ENCODE data around the gene SSH2. TPM values are rescaled to one million over a fixed set of nuclear protein-coding genes. Genes with fewer than 3 reads are reported as not detected.

The SSH2 gene
- total RNA-seq, 2 experiments from 2014 or later: 62.9 to 65.8 TPM

DNA sequence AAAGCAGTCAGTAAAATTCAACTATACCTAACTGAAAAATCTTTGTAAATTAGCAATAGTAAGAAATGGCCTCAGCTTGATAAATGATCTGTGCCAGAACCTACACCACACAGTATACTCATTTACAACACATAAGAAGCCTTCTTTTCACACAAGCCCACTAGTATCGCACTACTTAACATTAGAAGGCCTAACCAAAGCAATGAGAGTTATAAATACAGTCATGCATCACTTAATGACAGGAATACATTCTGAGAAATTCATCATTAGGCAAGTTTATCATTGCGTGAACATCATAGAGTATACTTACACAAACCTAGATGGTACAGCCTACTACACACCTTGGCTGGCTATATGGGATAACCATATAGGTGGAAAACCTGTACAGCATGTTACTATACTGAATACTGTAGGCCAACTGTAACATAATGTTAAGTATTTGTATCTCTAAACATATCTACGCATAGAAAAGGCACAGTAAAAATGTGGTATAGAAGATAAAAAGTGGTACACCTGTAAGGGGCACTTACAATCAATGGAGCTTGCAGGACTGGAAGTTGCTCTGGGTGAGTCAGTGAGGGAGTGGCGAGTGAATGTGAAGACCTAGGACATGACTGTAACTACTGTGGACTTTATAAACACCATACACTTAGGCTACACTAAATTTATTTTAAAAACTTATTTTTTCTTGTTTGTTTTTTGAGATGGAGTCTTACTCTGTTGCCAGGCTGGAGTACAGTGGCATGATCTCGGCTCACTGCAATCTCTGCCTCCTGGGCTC, 180.8 kb downstream of the SSH2 start:
- no peak for DNase-seq
- Mint-ChIP-seq H3K27ac (no peak overlapping the region), H3K27me3 (no peaks in the 10 kb centered on the region), H3K4me3 (no peak overlapping the region), H3K36me3 (ENCODE audit: low read depth) (peaks cover 24% of the 10 kb centered on the region), H3K9me3 (no peaks in the 10 kb centered on the region), H3K4me1 (peaks cover 22% of the 10 kb centered on the region)
- CTCF ChIA-PET: no interaction called here
- POLR2A ChIA-PET: interaction anchor here (2.7 to 3.1 kb wide), 2 partner anchors 11 to 43 kb away, joined by 7 to 11 read pairs; no protein-coding TSS in a partner anchor

DNA sequence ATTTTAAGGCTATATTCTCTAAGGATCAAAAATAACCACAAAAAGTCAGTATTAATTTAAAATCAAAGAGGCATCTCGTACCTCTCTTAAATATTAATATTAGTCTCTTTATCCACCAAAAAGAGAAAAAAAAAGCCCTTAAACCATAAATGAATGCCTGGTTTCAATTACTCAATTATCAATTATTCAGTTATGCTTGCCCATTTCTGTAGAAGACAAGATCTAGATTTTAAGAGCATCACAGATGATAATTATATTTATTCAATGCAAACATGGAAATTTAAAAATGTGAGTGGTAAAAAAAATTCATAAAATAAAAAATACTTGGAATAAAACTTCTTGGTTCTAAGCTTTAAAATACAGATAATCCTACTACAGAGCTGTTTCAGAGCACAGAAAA, 181.6 kb downstream of the SSH2 start:
- DNase-seq: no peak
- Mint-ChIP-seq H3K4me3 (no peak overlapping the region), H3K9me3 (no peaks in the 10 kb centered on the region), H3K27me3 (no peaks in the 10 kb centered on the region), H3K4me1 (peaks cover 19% of the 10 kb centered on the region), H3K27ac (no peak overlapping the region), H3K36me3 (ENCODE audit: low read depth) (peaks cover 24% of the 10 kb centered on the region)
- CTCF ChIA-PET: interaction anchor here (1.5 kb wide), 1 partner anchor 131 kb away, joined by 5 read pairs; no protein-coding TSS in a partner anchor
- POLR2A ChIA-PET: interaction anchor here (1.3 to 2.6 kb wide), 2 partner anchors 8 to 13 kb away, joined by 3 to 10 read pairs; no protein-coding TSS in a partner anchor

DNA sequence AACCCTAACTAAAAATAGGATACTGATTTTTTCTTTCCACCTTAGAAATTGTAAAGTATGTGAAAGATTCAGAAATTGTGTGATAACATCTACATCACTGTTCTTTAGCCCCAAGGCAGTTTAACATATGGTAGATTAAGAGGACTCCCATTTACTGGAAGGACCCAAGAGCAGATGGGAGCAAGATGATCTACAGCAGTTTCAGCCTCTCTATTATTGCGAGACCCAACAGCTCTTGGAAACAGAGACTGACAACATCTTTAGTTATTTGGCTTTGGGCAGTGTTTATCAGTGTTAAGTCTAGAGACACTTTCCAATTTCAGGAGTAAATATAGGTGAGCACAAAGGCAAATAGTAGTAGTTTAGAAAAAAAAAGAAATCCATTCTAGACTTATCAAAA, 182.4 kb downstream of the SSH2 start:
- no peak for DNase-seq
- H3K27me3 Mint-ChIP-seq: no peaks in the 10 kb centered on the region
- no peak overlapping the region for H3K27ac Mint-ChIP-seq
- peaks cover 19% of the 10 kb centered on the region for H3K4me1 Mint-ChIP-seq
- no peak overlapping the region for H3K4me3 Mint-ChIP-seq
- ChIA-PET POLR2A (interaction anchor here (1.1 to 2.6 kb wide), 3 partner anchors 8 to 40 kb away, joined by 3 to 10 read pairs (median 3); no protein-coding TSS in a partner anchor), CTCF (interaction anchor here (1.5 to 2.5 kb wide), 2 partner anchors 32 to 130 kb away, joined by 5 to 12 read pairs; no protein-coding TSS in a partner anchor)
- H3K36me3 Mint-ChIP-seq (ENCODE audit: low read depth): peaks cover 18% of the 10 kb centered on the region
- no peaks in the 10 kb centered on the region for H3K9me3 Mint-ChIP-seq

DNA sequence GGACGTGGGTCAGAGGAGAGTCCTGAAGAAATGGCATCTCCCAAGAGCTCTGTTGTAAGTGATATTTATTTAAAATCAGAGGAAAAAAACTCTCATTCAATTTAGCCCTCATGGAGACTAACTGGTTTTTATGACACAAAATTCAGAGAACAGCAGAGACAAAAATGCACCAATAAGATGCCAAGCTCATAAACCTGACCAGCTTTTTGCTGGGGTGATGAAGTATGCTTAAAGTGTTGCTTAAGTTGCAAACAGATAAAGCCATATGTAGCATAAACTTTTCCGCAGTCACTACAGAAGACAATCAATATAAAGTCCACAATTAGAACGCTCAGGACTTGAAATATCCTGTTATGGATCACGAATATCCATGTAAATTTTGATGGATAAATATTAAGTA, 183.4 kb downstream of the SSH2 start:
- no peak overlapping the region for H3K4me3 Mint-ChIP-seq
- no peak for DNase-seq
- ChIA-PET POLR2A (interaction anchor here (0.8 to 2.6 kb wide), 3 partner anchors 8 to 14 kb away, joined by 3 to 10 read pairs (median 5); no protein-coding TSS in a partner anchor), CTCF (interaction anchor here (0.7 to 2.5 kb wide), 3 partner anchors 8 to 183 kb away, joined by 3 to 12 read pairs (median 3); no protein-coding TSS in a partner anchor)
- H3K36me3 Mint-ChIP-seq (ENCODE audit: low read depth): peaks cover 16% of the 10 kb centered on the region
- H3K9me3 Mint-ChIP-seq: no peaks in the 10 kb centered on the region
- no peaks in the 10 kb centered on the region for H3K27me3 Mint-ChIP-seq
- H3K4me1 Mint-ChIP-seq: peaks cover 19% of the 10 kb centered on the region
- H3K27ac Mint-ChIP-seq: no peak overlapping the region

DNA sequence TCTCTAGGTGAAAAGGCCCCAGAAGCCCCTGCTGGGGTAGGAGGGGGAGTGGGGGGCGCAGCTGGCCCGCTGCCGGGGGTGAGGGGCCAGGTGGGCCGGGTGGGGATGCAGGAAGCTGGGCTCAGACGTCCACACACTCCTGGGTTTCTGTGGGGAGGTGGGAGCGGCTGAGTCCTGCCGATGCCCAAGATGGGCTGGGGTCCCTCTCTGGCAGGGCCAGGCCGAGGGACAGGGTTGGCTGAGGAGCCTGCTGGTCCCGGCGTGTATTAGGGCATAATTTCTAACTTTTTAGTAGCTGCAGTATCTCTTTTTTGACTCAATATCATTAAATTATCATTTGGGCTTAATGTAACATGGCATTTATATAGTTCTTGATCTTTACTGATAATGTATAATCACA, 185.9 kb downstream of the SSH2 start:
- Mint-ChIP-seq H3K27me3 (no peaks in the 10 kb centered on the region), H3K4me1 (peaks cover 24% of the 10 kb centered on the region), H3K4me3 (no peak overlapping the region), H3K9me3 (no peaks in the 10 kb centered on the region), H3K36me3 (ENCODE audit: low read depth) (peaks cover 11% of the 10 kb centered on the region), H3K27ac (no peak overlapping the region)
- POLR2A ChIA-PET: interaction anchor here (1.0 to 1.2 kb wide), 2 partner anchors 11 to 17 kb away, joined by 3 to 4 read pairs; no protein-coding TSS in a partner anchor
- CTCF ChIA-PET: interaction anchor here (0.9 to 1.3 kb wide), 2 partner anchors 105 kb away, joined by 5 to 8 read pairs; no protein-coding TSS in a partner anchor
- no peak for DNase-seq

DNA sequence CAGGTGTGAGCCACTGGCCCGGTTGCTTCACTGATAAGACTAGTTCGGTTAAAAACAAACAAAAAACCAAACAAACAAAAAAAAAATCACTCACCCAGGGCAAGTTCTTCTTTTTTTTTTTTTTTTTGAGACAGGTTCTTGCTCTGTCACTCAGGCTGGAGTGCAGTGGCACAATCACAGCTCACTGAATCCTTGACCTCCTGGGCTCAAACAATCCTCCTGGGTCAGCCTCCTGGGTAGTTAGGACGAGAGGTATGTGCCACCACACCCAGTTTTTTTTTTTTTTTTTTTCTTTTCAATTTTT, 187.9 kb downstream of the SSH2 start:
- ChIA-PET CTCF (interaction anchor here (0.6 to 0.7 kb wide), 2 partner anchors 30 to 32 kb away, joined by 4 read pairs; no protein-coding TSS in a partner anchor), POLR2A (interaction anchor here (1.1 kb wide), 1 partner anchor 24 kb away, joined by 3 read pairs; no protein-coding TSS in a partner anchor)
- Mint-ChIP-seq H3K36me3 (ENCODE audit: low read depth) (peaks cover 3% of the 10 kb centered on the region), H3K4me1 (peaks cover 15% of the 10 kb centered on the region), H3K27me3 (no peaks in the 10 kb centered on the region), H3K9me3 (no peaks in the 10 kb centered on the region), H3K4me3 (no peak overlapping the region), H3K27ac (no peak overlapping the region)
- no peak for DNase-seq

DNA sequence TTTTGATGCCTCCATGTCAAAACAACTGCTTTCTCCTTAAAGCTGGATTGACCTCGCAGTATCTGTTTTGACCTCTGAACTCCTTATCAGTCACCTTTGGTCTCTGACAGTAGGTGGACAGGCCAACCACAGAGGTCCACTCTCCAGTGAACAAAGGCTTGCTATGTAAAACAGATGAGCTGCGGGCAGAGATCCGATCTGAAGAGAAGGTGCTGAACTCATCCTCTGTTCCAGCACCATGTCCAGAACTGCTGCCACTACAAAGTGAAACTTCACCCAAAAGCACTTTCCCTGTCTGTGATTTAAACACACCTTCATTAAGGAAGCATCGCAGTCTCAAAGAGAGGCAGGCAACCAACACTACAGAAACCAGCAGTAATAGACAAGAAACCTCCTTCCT, 190.0 kb downstream of the SSH2 start:
- CTCF ChIA-PET: interaction anchor here (1.5 kb wide), 1 partner anchor 39 kb away, joined by 4 read pairs; no protein-coding TSS in a partner anchor
- Mint-ChIP-seq H3K27ac (no peak overlapping the region), H3K36me3 (ENCODE audit: low read depth) (peaks cover 4% of the 10 kb centered on the region), H3K27me3 (no peaks in the 10 kb centered on the region), H3K4me1 (peaks cover 9% of the 10 kb centered on the region), H3K9me3 (no peaks in the 10 kb centered on the region), H3K4me3 (no peak overlapping the region)
- POLR2A ChIA-PET: interaction anchor here (0.9 kb wide), 1 partner anchor 8 kb away, joined by 3 read pairs; no protein-coding TSS in a partner anchor
- no peak for DNase-seq

DNA sequence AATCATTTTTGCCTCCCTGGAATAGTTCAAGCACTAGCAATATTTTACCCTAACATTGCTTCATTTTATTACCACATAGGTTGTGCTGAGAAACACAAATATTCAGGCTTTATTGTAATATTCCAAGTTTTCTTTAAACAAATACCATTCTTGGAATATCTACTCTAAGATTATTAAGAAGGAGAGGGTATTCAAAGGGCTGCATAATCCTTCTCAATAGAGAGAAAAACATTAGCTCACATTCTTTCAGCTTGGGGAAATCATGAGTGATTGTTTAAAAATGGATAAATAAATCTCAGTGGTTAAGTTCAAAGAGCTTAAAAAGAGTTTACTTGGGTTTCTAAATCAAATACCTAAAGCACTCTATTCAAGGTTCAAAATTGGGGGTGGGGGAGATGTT, 195.4 kb downstream of the SSH2 start:
- Mint-ChIP-seq H3K4me1 (peaks cover 9% of the 10 kb centered on the region), H3K27me3 (no peaks in the 10 kb centered on the region), H3K27ac (no peak overlapping the region), H3K36me3 (ENCODE audit: low read depth) (peaks cover 23% of the 10 kb centered on the region), H3K9me3 (no peaks in the 10 kb centered on the region), H3K4me3 (no peak overlapping the region)
- ChIA-PET POLR2A (no interaction called here), CTCF (interaction anchor here (0.5 to 1.6 kb wide), 3 partner anchors 45 to 154 kb away, joined by 3 to 4 read pairs (median 4); no protein-coding TSS in a partner anchor)
- no peak for DNase-seq

DNA sequence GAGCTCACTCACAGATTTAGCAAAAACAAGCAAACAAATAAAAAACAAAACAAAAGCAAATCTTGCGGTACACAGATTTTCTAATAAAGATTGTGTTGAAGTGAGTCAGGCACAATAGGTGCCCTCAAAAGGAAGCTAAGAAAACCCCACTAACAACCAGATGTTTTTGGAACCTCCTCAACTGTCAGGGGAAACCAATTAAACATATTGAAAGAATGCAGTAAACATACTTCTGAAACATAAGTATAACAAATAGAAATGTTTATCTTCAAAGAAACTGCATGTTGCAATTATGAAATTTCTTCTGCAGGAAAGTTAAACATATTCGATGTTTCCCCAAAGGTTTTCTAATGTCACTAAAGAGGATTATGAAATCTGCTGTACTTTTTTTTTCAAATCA, 196.9 kb downstream of the SSH2 start:
- H3K4me3 Mint-ChIP-seq: no peak overlapping the region
- ChIA-PET CTCF (interaction anchor here (0.7 to 1.6 kb wide), 4 partner anchors 94 to 621 kb away, joined by 3 to 6 read pairs (median 4); no protein-coding TSS in a partner anchor), POLR2A (interaction anchor here (0.7 to 1.3 kb wide), 3 partner anchors 9 to 21 kb away, joined by 3 to 4 read pairs (median 4); no protein-coding TSS in a partner anchor)
- H3K9me3 Mint-ChIP-seq: peaks cover 5% of the 10 kb centered on the region
- DNase-seq: no peak
- H3K4me1 Mint-ChIP-seq: peaks cover 12% of the 10 kb centered on the region
- peaks cover 34% of the 10 kb centered on the region for H3K36me3 Mint-ChIP-seq (ENCODE audit: low read depth)
- H3K27me3 Mint-ChIP-seq: no peaks in the 10 kb centered on the region
- no peak overlapping the region for H3K27ac Mint-ChIP-seq

DNA sequence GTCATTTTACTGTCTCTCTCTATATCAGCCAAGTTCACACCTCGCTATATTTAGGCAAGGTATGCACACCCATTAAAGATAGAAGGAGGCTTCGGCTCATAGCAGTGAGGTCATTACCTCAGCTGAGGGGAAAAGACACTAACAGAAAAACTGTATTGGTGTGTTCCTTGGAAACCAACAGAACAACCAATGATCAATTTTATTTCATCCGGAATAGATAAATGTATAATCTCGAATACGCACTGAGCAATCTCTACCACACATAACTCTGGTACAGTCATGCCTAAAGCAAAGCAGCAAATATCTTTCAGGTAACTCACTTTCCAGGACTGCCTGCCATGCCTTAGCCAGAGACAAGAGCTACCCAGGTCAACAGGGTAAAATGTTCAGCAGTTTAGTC, 197.4 kb downstream of the SSH2 start:
- no peak overlapping the region for H3K27ac Mint-ChIP-seq
- DNase-seq: no peak
- peaks cover 7% of the 10 kb centered on the region for H3K9me3 Mint-ChIP-seq
- no peaks in the 10 kb centered on the region for H3K27me3 Mint-ChIP-seq
- H3K4me1 Mint-ChIP-seq: peaks cover 16% of the 10 kb centered on the region
- H3K4me3 Mint-ChIP-seq: no peak overlapping the region
- ChIA-PET POLR2A (interaction anchor here (1.0 to 1.3 kb wide), 2 partner anchors 11 to 20 kb away, joined by 3 to 4 read pairs; no protein-coding TSS in a partner anchor), CTCF (interaction anchor here (0.7 to 1.6 kb wide), 2 partner anchors 115 to 119 kb away, joined by 3 to 6 read pairs; no protein-coding TSS in a partner anchor)
- H3K36me3 Mint-ChIP-seq (ENCODE audit: low read depth): peaks cover 37% of the 10 kb centered on the region

DNA sequence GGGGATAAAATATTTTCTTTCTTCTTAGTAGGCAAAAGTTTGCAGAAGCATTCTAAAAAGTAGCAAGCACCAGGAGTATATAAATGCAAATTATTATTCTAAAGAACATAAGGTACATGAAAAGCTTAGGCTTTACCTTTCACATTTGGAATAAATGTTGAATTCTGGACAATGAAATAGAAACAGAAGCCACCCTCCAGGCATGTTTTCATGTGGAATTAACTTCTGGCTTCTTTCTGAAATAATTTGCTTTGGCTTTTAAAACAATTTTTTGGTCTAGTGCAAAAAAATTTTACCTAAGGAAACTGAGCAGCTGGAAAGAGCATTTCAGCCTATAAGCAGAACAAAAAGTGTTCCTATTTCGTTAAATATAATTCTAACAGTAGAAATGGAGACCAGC, 197.8 kb downstream of the SSH2 start:
- peaks cover 40% of the 10 kb centered on the region for H3K36me3 Mint-ChIP-seq (ENCODE audit: low read depth)
- no peaks in the 10 kb centered on the region for H3K27me3 Mint-ChIP-seq
- H3K4me1 Mint-ChIP-seq: peaks cover 20% of the 10 kb centered on the region

DNA sequence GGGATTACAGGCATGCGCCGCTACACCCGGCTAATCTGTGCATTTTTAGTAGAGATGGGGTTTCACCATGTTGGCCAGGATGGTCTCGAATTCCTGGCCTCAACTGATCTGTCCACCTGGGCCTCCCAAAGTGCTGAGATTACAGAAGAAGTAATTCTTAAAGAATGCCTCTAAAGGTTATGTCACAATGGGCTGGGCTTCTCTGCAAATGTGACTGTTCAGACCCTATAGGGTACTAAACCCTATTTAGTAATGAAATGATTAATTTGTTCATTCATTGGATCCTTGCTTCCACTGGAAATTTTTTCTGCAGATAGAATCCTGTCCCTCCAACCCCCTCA, 198.5 kb downstream of the SSH2 start:
- no peak overlapping the region for H3K4me3 Mint-ChIP-seq
- no peak for DNase-seq
- H3K36me3 Mint-ChIP-seq (ENCODE audit: low read depth): peaks cover 40% of the 10 kb centered on the region
- POLR2A ChIA-PET: no interaction called here
- no peaks in the 10 kb centered on the region for H3K27me3 Mint-ChIP-seq
- CTCF ChIA-PET: interaction anchor here (1.6 kb wide), 1 partner anchor 114 kb away, joined by 6 read pairs; no protein-coding TSS in a partner anchor
- H3K9me3 Mint-ChIP-seq: peaks cover 7% of the 10 kb centered on the region
- peaks cover 26% of the 10 kb centered on the region for H3K4me1 Mint-ChIP-seq
- no peak overlapping the region for H3K27ac Mint-ChIP-seq

More for the DNA sequence above, 197.8 kb downstream of the SSH2 start:
- Mint-ChIP-seq H3K9me3 (peaks cover 7% of the 10 kb centered on the region), H3K4me3 (no peak overlapping the region), H3K27ac (no peak overlapping the region)
- ChIA-PET POLR2A (interaction anchor here (1.3 kb wide), 1 partner anchor 11 kb away, joined by 4 read pairs; no protein-coding TSS in a partner anchor), CTCF (interaction anchor here (1.6 kb wide), 1 partner anchor 114 kb away, joined by 6 read pairs; no protein-coding TSS in a partner anchor)
- DNase-seq: no peak

DNA sequence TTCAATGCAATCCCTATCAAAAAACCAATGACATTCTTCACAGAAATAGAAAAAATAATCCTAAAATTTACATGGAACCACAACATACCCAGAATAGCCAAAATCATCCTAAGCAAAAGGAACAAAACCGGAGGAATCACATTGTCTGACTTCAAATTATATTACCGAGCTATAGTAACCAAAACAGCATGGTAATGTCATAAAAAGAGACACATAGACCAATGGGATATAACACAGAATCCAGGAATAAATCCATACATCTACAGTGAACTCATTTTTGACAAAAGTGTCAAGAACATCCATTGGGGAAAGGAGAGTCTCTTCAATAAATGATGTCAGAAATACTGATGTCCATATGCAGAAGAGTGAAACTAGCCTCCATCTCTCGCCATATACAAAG, 201.5 kb downstream of the SSH2 start:
- POLR2A ChIA-PET: interaction anchor here (0.9 kb wide), 1 partner anchor 32 kb away, joined by 3 read pairs; no protein-coding TSS in a partner anchor
- CTCF ChIA-PET: no interaction called here
- Mint-ChIP-seq H3K27ac (no peak overlapping the region), H3K4me1 (peaks cover 46% of the 10 kb centered on the region), H3K27me3 (no peaks in the 10 kb centered on the region), H3K36me3 (ENCODE audit: low read depth) (peaks cover 34% of the 10 kb centered on the region), H3K4me3 (no peak overlapping the region), H3K9me3 (peaks cover 7% of the 10 kb centered on the region)
- no peak for DNase-seq

Measured in activated CD4-positive, alpha-beta memory T cell treated with anti-CD3 and anti-CD28 coated beads, Interleukin-2, amount 10 ng/mL, durations not matched to agents 7 days and 5 days (primary cell).